Measurements from ENCODE around the gene C11orf71.

C11orf71 gene

GRCh38 chr11:114398303-114398920 is 1.9 kb downstream of the C11orf71 start:
- no peak for DNase-seq

- DNase-seq = no peak
Observed at GRCh38 chr11:114397349-114397982, 2.8 kb downstream of the C11orf71 start.

- DNase-seq = no peak
Observed at GRCh38 chr11:114396916-114397315, 3.4 kb downstream of the C11orf71 start.

DNA sequence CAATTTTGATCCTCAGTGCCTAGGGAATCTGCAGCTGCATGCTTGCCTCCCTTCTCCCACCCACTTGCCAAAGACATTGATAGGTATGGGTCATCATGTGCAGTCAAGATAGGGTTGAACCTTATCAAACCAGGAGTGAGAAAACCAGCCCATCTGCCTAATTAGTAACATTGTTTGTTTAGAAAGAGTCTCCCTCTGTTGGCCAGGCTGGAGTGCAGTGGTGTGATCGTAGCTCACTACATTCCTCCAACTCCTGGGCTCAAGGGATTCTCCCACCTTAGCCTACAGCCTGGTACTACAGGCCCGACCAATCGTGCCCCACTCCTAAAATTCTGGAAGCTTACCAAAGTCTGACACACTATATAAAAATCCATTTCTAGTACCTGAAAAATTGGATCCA is 4.6 kb downstream of the C11orf71 start:
- no peak for DNase-seq

- DNase-seq = no peak
Observed at GRCh38 chr11:114392735-114393667, 7.3 kb downstream of the C11orf71 start.

DNA sequence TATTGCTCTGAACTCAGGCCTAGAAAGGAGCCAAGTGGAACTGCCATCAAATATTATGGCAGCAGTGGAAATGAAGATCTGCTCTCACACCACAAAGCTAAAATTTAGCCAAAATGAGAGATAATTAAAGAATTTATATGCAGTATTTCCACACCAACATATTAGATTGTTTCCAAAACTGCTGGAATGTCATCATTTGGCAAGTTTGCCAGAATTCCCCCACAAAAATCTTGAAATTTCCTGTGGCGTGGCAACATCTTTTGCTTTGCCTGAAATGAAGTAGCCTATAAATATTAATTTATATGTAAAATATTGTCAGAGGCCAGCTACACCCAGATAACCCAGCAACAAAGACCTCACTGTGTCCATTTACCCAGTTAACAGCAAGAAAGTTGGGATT is 13.8 kb downstream of the C11orf71 start:
- no peak for DNase-seq

DNA sequence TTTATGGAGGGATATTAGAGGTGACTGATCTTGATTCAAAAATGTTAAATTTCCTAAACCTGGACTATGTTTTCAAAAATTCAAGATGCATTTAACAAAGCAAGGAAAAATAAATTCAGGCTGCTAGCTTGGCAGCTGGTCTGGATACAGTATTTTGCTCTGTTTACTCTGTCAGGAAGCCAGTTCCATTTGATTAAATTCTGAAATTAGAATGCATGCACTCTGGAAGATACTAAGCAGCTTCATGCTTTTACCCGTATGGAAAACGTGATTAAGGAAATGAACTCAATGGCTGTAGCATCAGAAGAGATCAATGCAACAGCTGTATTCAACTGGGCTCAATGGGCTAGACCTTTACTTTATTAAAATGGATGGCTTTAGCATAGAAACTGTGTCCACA is 14.2 kb downstream of the C11orf71 start:
- no peak for DNase-seq

DNA sequence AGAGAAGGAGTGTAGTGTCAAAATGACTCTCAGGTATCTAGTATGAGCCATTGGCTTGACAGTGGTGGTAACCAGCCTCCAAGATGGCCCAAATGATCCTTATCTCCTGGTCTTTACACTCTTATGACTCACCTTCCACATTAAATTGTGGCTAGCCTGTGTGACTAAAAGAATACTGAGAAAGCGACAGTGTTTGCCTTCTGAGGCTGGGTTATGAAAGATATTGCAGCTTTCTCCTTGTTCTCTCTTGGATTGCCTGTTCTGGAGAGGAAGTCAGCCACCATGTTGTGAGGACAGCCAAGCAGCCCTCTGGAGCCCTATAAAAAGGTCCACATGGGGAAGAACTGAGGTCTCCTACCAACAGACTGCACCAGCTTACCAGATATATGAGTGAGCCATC is 15.8 kb downstream of the C11orf71 start:
- no peak for DNase-seq

GRCh38 chr11:114382509-114382908 is 17.8 kb downstream of the C11orf71 start:
- no peak for DNase-seq

DNA sequence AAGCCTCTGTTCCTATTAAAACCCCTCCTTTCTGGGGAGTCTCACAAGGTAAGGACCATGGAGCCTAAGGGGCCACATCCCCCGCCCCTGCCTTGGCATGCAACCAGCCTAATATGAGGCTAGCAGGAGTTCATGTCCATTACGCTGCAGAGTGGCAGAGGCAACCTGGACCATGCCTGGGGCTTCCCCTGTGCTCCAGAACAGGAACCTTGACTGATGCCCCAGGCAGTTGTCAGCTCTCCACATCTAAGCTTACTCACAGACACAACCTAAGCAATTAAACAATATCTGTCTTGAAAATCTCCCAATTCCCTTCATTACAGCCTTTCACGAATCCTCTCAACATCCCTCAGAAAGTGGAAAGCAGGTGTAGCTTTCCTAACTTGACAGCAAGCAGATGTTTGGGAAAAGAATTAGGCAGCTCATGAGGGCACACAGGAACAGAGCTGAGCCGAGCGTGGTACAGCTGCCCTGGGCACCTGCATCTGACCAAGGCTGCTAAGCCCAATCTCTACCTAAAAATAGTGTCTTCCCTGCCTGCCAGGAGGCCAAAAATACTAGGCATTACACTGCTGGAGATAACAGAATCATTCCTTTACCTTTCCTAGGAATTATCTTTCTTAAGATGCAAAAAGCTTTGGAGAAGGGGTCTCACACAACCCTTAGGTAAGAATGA is 20.8 kb downstream of the C11orf71 start:
- no peak for DNase-seq

DNA sequence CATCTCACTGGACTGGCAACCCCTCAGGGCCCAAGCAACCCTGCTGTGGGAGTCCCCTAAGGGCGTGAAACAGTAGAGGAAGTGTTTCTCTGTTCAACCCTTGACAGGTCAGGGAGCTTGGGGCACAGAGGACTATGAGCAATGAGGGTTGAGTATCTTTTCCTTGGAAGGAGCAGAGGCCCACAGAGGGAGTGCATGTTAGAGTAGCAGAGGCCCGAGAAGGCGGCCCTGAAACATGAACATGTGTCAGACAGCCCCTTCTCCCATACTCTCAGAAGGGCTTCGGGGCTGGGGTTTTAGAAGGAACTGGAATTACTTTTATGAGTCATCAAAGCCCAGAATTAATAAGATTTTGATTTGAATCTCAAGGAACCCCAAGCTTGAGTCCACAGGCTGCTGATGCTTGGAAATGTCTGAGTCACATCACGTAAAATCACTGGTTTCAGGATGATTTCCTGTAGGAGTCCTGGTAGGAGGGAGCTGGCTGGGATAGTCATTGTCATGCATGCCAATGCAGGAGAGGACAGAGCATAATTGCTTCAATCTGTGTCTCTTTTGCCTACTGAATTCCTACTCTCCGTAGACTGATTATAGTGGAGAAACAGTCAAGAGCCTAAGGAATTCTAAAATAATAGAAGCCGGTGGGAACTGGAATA is 22.6 kb downstream of the C11orf71 start:
- no peak for DNase-seq

DNA sequence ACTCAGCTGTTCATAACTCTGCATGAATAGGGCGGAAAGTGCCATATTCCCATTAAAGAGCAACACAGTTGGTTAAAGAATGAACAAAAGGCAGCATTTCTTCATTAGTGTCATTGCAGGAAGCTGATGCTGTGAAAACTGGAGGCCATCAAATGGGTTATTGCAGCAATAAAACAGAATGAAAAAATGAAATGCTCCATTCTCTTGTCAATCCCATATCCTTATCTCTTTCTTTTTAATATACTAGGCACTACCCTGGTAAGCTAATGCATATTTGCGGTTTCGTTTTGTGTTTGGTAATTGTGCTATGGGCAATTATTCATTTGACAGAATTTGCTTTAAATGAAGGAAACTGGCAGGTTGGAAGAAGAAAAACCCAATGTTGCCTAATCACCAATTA is 25.3 kb downstream of the C11orf71 start:
- no peak for DNase-seq

- no peak for DNase-seq
Observed at GRCh38 chr11:114368918-114369680, 31.2 kb downstream of the C11orf71 start.

DNA sequence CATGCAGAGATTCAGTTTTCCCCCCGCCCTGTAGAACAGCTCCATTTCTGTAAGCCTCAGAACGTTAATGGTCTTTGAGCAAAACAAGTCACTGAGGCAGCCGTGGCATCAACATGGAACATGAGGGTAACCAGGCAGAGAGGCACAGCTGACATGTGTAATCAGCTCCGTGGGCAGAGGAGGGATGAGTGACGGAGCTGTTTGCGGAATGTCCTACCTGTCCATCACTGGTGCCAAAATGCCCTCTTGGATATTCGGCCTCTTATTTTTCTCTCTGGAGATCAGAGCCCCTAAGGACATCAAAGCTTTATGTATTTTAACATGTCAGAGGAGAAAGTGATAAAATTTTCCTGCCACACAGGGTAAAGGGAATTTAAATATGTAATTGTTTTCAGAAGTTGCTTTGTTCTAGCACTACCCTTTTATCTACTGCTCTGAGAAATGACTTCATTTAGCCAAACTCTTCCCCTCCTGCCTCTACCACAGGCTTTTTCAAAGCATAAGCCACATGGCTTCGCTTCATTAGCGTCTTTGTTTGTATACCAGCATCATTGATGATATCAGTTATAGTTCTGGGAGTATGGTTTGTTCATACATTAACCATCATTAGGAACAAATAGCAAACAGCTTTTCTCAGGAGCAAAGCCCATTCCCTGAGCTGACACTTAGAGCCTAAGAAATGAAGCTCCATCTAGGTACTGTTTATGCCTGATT is 32.9 kb downstream of the C11orf71 start:
- no peak for DNase-seq

GRCh38 chr11:114366331-114367243 is 33.7 kb downstream of the C11orf71 start:
- DNase-seq = no peak

- no peak for DNase-seq
Observed at GRCh38 chr11:114362958-114363357, 37.4 kb downstream of the C11orf71 start.

GRCh38 chr11:114362326-114362725 is 38.0 kb downstream of the C11orf71 start:
- no peak for DNase-seq

GRCh38 chr11:114359342-114359741 is 41.0 kb downstream of the C11orf71 start:
- no peak for DNase-seq

- no peak for DNase-seq
Observed at GRCh38 chr11:114358716-114359115, 41.6 kb downstream of the C11orf71 start.

DNA sequence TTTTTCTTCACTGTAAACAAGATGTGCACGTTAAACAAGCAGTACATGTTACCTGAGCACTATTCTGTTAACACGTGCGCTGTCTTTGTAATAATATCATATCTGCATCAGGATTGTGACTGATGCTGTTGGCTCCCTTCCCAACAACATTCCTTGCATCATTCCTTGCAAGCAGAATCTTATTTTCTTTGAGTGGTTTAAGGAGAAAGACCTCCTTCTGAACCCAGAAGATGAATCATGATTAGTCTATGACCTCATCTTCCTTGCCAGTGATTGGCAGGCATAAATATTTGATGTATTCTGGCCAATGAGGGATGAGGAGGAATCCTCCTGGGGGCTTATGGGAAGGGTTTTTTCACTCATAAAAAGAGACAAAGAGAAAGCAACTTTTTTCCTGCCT is 46.2 kb downstream of the C11orf71 start:
- no peak for DNase-seq
